ENCODE measurements around the gene ORAI1.

- TF ChIP-seq CTCF (IDR thresholded peaks at IDR 0.05; ENCODE audit: insufficient read depth, low read length), result no peak
- TF ChIP-seq POLR2AphosphoS5 (IDR thresholded peaks at IDR 0.05; ENCODE audit: low read depth), result peak; percentile 99
- TF ChIP-seq SPI1 (IDR thresholded peaks at IDR 0.05; ENCODE audit: borderline replicate concordance, low read depth), result peak; percentile 34; the same call in 1 of the 2 replicates
These were observed 23.6 kb downstream of the ORAI1 start for GRCh38 chr12:121649819-121650353.
